HepG2 (cell line): ENCODE data around the gene MSANTD2. TPM values are rescaled to one million over a fixed set of nuclear protein-coding genes. Genes with fewer than 3 reads are reported as not detected.
A peak's percentile ranks its signal among the peaks of the same experiment; 100 is the strongest.

Experiments
- BORCS8-MEF2B ChIP-seq: sonication (generic); formaldehyde crosslinking; IDR thresholded peaks from 2 replicates; pipeline ENCODE4 v1.8.0; 2022; ENCODE audit warnings: mild to moderate bottlenecking, missing genetic modification reagents
- CBX1 ChIP-seq: IDR thresholded peaks from one replicate; pipeline ENCODE4 v1.6.1; 2016; ENCODE audit warnings: antibody characterized with exemption, low read depth
- DNMT3B ChIP-seq: conservative IDR thresholded peaks from 2 replicates; pipeline ENCODE4 v1.6.1; 2016; ENCODE audit warnings: missing biosample characterization, control low read depth
- FLYWCH1 ChIP-seq: sonication (generic); formaldehyde crosslinking; IDR thresholded peaks from 2 replicates; pipeline ENCODE4 v1.8.1; 2023; ENCODE audit warnings: mild to moderate bottlenecking, missing genetic modification reagents
- FOSL2 ChIP-seq: sonication (generic); formaldehyde crosslinking; IDR thresholded peaks from 2 replicates; pipeline ENCODE4 v1.4.0; 2020; ENCODE audit warnings: missing genetic modification reagents
- MEIS1 ChIP-seq: sonication (generic); formaldehyde crosslinking; IDR thresholded peaks from 2 replicates; pipeline ENCODE4 v1.9.0; 2021; ENCODE audit warnings: mild to moderate bottlenecking, missing genetic modification reagents, moderate library complexity, borderline replicate concordance
- MYC ChIP-seq: sonication (generic); formaldehyde crosslinking; IDR thresholded peaks from 2 replicates; pipeline ENCODE4 v1.9.0; 2021; ENCODE audit warnings: missing genetic modification reagents, borderline replicate concordance
- ZNF224 ChIP-seq: sonication (generic); formaldehyde crosslinking; IDR thresholded peaks from 2 replicates; pipeline ENCODE4 v1.5.0; 2020; ENCODE audit warnings: mild to moderate bottlenecking, missing genetic modification reagents
- ZNF253 ChIP-seq: sonication (generic); formaldehyde crosslinking; IDR thresholded peaks from 2 replicates; pipeline ENCODE4 v1.8.0; 2022; ENCODE audit warnings: mild to moderate bottlenecking, missing genetic modification reagents, borderline replicate concordance
- ZNF382 ChIP-seq: sonication (generic); formaldehyde crosslinking; IDR thresholded peaks from 2 replicates; pipeline ENCODE4 v1.5.0; 2020; ENCODE audit warnings: missing genetic modification reagents, mild to moderate bottlenecking, borderline replicate concordance
- ZNF776 ChIP-seq: sonication (generic); formaldehyde crosslinking; IDR thresholded peaks from 2 replicates; pipeline ENCODE4 v1.4.0; 2020; ENCODE audit warnings: mild to moderate bottlenecking, missing genetic modification reagents
- polyA plus RNA-seq, 8 experiments: library from polyadenylated mRNA; depleted of rRNA in 3 of 8; stranded (reverse) in 7 of 8; unstranded in 1 of 8; fragments of >200 nt; fragmentation: Illumina TruSeq in 4 of 8; extraction: Trizol in 4 of 8; gene quantifications; 2 replicates each; pipeline versions ENCODE4 v1.2.1 to v1.2.3, GENCODE V29; 2011 to 2016; ENCODE audit warnings: low read depth in 4 of 8, missing spikeins in 1 of 8, mixed read lengths in 1 of 8; ENCODE audit not compliant: insufficient read depth in 1 of 8
- total RNA-seq, 5 experiments: library from RNA; depleted of rRNA; stranded (reverse); fragments of >200 nt; fragmentation: Illumina TruSeq; extraction: Trizol; gene quantifications; 2 replicates each; pipeline ENCODE4 v1.2.3, GENCODE V29; 2016; ENCODE audit warnings: low read depth in 1 of 5
- TF ChIP-seq, protein P1 (sequence below): IDR thresholded peaks from 2 replicates; pipeline ENCODE4 v1.6.1; 2016; ENCODE audit warnings: low read depth, borderline replicate concordance
- TF ChIP-seq, protein P2 (sequence below): sonication (generic); formaldehyde crosslinking; IDR thresholded peaks from one replicate; pipeline ENCODE4 v1.5.1; 2020; ENCODE audit warnings: mild to moderate bottlenecking, missing genetic modification reagents; ENCODE audit errors: not compliant biosample characterization
- TF ChIP-seq, protein P3 (sequence below): sonication (generic); formaldehyde crosslinking; IDR thresholded peaks from 2 replicates; pipeline ENCODE4 v1.8.1; 2023; ENCODE audit warnings: mild to moderate bottlenecking, inconsistent platforms, moderate library complexity, missing genetic modification reagents, borderline replicate concordance
- TF ChIP-seq, protein P4 (sequence below): sonication (generic); formaldehyde crosslinking; IDR thresholded peaks from 2 replicates; pipeline ENCODE4 v1.4.0; 2020; ENCODE audit warnings: missing genetic modification reagents, low read depth, mild to moderate bottlenecking, borderline replicate concordance

Gene MSANTD2
- total and polyA plus RNA-seq, 2 of the 13 experiments (the other 11 are each of a cell fraction or from before 2014, with no cell fraction given), result 8.7 to 10.1 TPM

DNA sequence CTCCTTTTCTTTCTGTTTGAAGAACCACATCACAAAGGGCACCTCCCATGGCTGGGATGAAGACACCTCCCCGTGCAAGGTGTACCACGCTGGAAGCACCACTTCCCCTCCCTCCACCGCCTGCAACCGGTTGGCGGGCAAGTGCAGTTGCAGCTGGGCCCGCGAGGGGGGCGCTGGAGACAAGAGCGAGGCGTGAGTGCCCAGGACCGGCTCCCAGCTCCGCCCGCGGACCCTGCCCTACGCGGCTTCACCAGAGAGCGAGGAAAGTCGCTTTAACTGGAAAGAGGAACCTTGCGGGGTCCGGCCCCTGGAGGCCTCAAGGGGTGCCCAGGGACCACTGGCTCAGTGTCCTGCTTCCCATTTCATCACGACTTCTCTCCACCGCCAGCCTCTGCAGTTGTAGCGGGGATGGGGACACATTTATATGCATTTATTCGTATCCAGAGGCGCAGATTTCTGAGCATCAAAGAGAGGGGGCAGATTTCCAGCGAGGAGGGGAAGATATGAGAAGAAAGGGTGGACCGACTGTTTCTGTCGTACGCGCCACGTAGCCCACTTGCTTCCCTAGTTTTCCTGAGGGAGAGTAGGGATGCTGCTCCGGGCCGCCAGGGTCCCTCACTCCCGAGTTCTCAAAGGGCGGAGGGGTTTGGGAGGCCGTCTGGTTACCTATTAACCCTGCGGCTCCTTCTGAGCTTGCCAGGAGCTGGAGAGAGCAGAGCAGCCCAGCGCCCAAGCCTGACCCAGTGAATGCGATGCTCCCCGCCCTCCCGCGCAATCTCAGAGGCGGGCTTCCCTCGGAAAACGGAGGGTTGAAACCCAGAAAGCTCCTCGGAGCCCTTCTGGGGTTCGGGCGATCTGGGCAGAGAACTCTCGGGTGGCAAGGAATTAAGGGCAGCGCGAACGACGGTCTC is 41.6 kb downstream of the MSANTD2 start (continued):
- TF ChIP-seq, protein P1, sequence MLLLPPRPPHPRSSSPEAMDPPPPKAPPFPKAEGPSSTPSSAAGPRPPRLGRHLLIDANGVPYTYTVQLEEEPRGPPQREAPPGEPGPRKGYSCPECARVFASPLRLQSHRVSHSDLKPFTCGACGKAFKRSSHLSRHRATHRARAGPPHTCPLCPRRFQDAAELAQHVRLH (CRISPR knock-in tag), result peak; percentile 72; the same call in 1 of the 2 replicates
- TF ChIP-seq, protein P2, sequence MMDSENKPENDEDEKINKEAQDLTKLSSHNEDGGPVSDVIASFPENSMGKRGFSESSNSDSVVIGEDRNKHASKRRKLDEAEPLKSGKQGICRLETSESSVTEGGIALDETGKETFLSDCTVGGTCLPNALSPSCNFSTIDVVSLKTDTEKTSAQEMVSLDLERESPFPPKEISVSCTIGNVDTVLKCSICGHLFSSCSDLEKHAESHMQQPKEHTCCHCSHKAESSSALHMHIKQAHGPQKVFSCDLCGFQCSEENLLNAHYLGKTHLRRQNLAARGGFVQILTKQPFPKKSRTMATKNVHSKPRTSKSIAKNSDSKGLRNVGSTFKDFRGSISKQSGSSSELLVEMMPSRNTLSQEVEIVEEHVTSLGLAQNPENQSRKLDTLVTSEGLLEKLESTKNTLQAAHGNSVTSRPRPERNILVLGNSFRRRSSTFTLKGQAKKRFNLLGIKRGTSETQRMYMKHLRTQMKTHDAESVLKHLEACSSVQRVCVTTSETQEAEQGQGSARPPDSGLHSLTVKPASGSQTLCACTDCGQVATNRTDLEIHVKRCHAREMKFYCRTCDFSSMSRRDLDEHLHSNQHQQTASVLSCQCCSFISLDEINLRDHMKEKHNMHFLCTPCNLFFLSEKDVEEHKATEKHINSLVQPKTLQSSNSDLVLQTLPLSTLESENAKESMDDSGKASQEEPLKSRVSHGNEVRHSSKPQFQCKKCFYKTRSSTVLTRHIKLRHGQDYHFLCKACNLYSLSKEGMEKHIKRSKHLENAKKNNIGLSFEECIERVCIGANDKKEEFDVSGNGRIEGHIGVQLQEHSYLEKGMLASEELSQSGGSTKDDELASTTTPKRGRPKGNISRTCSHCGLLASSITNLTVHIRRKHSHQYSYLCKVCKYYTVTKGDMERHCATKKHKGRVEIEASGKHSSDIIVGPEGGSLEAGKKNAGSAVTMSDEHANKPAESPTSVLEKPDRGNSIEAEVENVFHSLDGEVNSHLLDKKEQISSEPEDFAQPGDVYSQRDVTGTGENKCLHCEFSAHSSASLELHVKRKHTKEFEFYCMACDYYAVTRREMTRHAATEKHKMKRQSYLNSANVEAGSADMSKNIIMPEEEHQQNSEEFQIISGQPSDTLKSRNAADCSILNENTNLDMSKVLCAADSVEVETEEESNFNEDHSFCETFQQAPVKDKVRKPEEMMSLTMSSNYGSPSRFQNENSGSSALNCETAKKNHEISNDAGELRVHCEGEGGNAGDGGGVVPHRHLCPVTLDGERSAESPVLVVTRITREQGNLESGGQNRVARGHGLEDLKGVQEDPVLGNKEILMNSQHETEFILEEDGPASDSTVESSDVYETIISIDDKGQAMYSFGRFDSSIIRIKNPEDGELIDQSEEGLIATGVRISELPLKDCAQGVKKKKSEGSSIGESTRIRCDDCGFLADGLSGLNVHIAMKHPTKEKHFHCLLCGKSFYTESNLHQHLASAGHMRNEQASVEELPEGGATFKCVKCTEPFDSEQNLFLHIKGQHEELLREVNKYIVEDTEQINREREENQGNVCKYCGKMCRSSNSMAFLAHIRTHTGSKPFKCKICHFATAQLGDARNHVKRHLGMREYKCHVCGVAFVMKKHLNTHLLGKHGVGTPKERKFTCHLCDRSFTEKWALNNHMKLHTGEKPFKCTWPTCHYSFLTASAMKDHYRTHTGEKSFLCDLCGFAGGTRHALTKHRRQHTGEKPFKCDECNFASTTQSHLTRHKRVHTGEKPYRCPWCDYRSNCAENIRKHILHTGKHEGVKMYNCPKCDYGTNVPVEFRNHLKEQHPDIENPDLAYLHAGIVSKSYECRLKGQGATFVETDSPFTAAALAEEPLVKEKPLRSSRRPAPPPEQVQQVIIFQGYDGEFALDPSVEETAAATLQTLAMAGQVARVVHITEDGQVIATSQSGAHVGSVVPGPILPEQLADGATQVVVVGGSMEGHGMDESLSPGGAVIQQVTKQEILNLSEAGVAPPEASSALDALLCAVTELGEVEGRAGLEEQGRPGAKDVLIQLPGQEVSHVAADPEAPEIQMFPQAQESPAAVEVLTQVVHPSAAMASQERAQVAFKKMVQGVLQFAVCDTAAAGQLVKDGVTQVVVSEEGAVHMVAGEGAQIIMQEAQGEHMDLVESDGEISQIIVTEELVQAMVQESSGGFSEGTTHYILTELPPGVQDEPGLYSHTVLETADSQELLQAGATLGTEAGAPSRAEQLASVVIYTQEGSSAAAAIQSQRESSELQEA (CRISPR knock-in tag), result peak; percentile 31
- TF ChIP-seq ZNF224 (CRISPR knock-in tag), result no peak
- TF ChIP-seq ZNF253 (CRISPR knock-in tag), result no peak
- TF ChIP-seq, protein P3, sequence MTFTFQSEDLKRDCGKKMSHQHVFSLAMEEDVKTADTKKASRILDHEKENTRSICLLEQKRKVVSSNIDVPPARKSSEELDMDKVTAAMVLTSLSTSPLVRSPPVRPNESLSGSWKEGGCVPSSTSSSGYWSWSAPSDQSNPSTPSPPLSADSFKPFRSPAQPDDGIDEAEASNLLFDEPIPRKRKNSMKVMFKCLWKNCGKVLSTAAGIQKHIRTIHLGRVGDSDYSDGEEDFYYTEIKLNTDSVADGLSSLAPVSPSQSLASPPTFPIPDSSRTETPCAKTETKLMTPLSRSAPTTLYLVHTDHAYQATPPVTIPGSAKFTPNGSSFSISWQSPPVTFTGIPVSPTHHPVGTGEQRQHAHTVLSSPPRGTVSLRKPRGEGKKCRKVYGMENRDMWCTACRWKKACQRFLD, result no peak
- TF ChIP-seq ZNF776 (CRISPR knock-in tag), result no peak
- no peak for TF ChIP-seq BORCS8-MEF2B (CRISPR knock-in tag)
- no peak for TF ChIP-seq CBX1
- TF ChIP-seq, protein P4, sequence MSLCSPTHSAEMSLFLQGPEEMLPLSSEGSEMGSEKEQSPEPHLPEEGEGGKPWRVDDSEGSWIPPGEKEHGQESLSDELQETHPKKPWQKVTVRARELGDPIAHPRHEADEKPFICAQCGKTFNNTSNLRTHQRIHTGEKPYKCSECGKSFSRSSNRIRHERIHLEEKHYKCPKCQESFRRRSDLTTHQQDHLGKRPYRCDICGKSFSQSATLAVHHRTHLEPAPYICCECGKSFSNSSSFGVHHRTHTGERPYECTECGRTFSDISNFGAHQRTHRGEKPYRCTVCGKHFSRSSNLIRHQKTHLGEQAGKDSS, result no peak
- TF ChIP-seq FLYWCH1 (CRISPR knock-in tag), result no peak
- peak; percentile 32; the same call in 1 of the 2 replicates for TF ChIP-seq MYC (CRISPR knock-in tag)
- TF ChIP-seq MEIS1 (CRISPR knock-in tag), result no peak
- no peak for TF ChIP-seq DNMT3B (CRISPR knock-in tag)
- no peak for TF ChIP-seq ZNF382
- TF ChIP-seq FOSL2 (CRISPR knock-in tag), result peak; percentile 31; the same call in 1 of the 2 replicates
